Colonic mucosa (tissue), 4 donors: Measurements from ENCODE around the gene PHF24. TPM values are rescaled to one million over a fixed set of nuclear protein-coding genes. Genes with fewer than 3 reads are reported as not detected.

ENCODE experiments used
- DNase-seq: peaks from one replicate; pipeline ENCODE4 v3.0.0-alpha.2; 2020
- H3K27ac ChIP-seq: fragments of 200-600 bp; one replicate; pipeline ENCODE4 v1.8.0; 2021
- H3K27me3 ChIP-seq: fragments of 200-600 bp; one replicate; pipeline ENCODE4 v1.8.0; 2021
- H3K36me3 ChIP-seq: fragments of 200-600 bp; one replicate; pipeline ENCODE4 v1.8.0; 2021
- H3K4me1 ChIP-seq: fragments of 200-600 bp; one replicate; pipeline ENCODE4 v1.8.0; 2021; ENCODE audit warnings: mild to moderate bottlenecking
- H3K4me3 ChIP-seq: fragments of 200-600 bp; one replicate; pipeline ENCODE4 v1.8.0; 2021
- H3K9ac ChIP-seq, 2 donors: one replicate each; pipeline ENCODE4 v1.7.0; 2013; ENCODE audit warnings: control low read depth in 2 of 2, low read depth in 2 of 2, low read length in 2 of 2
- H3K9me3 ChIP-seq: fragments of 200-600 bp; one replicate; pipeline ENCODE4 v1.8.0; 2021
- intact Hi-C: fragments of 100-400 bp; cut with DNase I; formaldehyde crosslinking; loops from one replicate; pipeline ENCODE4 v1.14.1; 2022
- total RNA-seq, 2 donors: library from RNA; stranded (reverse); fragmentation: NEBNext Ultra II Directional in 1 of 2; extraction: Animal tissue kit (Norgen Biotek cat#: 25700) in 1 of 2; gene quantifications; one replicate each; pipeline ENCODE4 v1.2.1, GENCODE V29; 2021
- TF ChIP-seq, protein P1 (sequence below): fragments of 200-600 bp; IDR thresholded peaks from one replicate; pipeline ENCODE4 v1.8.0; 2022; ENCODE audit warnings: antibody characterized with exemption, mild to moderate bottlenecking
- donor health status: healthy.
- donor health status: DM: no; HTN: no; CAD: no.
- donor health status: DM: no; HTN: no; CAD: no.

Gene PHF24
- total RNA-seq, 2 donors from 2014 or later, result 0.64 TPM; not detected in 1

DNA sequence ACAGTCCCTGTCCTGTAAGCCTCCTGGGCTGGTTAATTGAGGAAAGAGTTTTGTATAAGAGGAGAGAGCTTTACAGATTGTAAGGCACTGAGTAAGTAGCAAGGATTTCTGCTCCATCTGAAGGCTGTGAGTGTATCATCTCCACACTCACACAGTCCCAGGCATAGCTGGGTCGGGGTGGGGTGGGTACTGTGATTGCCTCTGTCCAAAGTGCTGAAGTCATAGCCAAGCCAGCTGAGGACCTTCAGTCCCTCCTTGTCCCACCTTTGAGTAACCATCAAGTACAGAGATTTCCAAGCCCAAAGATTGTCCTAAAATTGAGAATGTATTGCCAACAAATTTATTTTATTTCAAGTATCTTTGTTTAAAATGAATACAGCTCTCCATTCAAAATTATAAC is 26.0 kb downstream of the PHF24 start:
- DNase-seq, result no peak
- no peaks in the 10 kb centered on the region for H3K4me1 ChIP-seq
- no peaks in the 10 kb centered on the region for H3K9me3 ChIP-seq
- TF ChIP-seq, protein P1, sequence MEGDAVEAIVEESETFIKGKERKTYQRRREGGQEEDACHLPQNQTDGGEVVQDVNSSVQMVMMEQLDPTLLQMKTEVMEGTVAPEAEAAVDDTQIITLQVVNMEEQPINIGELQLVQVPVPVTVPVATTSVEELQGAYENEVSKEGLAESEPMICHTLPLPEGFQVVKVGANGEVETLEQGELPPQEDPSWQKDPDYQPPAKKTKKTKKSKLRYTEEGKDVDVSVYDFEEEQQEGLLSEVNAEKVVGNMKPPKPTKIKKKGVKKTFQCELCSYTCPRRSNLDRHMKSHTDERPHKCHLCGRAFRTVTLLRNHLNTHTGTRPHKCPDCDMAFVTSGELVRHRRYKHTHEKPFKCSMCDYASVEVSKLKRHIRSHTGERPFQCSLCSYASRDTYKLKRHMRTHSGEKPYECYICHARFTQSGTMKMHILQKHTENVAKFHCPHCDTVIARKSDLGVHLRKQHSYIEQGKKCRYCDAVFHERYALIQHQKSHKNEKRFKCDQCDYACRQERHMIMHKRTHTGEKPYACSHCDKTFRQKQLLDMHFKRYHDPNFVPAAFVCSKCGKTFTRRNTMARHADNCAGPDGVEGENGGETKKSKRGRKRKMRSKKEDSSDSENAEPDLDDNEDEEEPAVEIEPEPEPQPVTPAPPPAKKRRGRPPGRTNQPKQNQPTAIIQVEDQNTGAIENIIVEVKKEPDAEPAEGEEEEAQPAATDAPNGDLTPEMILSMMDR, result no peak
- no peak overlapping the region for H3K4me3 ChIP-seq
- no peak overlapping the region for H3K27ac ChIP-seq
- intact Hi-C loops, result loop anchor here (2.0 kb wide), 1 partner anchor 83 kb away; no protein-coding TSS in a partner anchor
- H3K27me3 ChIP-seq, result no peaks in the 10 kb centered on the region
- H3K9ac ChIP-seq, result no peak overlapping the region
- no peaks in the 10 kb centered on the region for H3K36me3 ChIP-seq

DNA sequence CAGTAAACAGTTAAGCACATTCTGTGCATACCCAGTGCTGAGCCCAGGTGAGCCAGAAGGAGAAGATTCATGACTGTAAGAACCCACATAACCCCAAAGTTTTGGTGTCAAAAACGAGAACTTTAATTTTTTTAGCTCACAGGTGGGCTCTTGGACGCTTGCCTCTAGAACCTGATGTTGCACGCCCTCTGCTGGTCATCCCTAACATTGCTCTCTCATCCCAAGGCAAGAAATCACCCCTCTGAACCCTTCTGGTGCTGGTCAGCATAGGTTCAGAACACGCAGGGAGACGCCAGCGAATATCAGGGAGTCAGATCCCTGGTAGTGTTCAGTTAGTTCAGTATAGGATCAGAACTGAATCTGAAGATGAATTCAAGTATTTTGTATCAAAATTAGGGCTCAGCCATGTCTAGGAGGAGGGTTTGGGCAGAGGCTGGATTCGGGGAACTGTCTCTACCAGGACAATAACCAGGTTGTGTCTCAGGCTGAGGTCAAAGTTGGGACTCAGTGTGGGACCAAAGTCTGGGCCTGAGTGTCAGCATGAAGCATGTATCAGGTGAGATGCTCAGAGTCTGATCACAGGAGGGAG is 27.3 kb downstream of the PHF24 start:
- DNase-seq, result peak; percentile 70
- Histone ChIP-seq H3K36me3 (no peaks in the 10 kb centered on the region), H3K4me1 (no peaks in the 10 kb centered on the region), H3K9ac (no peak overlapping the region), H3K4me3 (no peak overlapping the region), H3K27me3 (no peaks in the 10 kb centered on the region), H3K9me3 (no peaks in the 10 kb centered on the region), H3K27ac (no peak overlapping the region)
- intact Hi-C loops, result loop anchor here (2.0 kb wide), 1 partner anchor 85 kb away; no protein-coding TSS in a partner anchor
- TF ChIP-seq, protein P1, result peak; percentile 77

DNA sequence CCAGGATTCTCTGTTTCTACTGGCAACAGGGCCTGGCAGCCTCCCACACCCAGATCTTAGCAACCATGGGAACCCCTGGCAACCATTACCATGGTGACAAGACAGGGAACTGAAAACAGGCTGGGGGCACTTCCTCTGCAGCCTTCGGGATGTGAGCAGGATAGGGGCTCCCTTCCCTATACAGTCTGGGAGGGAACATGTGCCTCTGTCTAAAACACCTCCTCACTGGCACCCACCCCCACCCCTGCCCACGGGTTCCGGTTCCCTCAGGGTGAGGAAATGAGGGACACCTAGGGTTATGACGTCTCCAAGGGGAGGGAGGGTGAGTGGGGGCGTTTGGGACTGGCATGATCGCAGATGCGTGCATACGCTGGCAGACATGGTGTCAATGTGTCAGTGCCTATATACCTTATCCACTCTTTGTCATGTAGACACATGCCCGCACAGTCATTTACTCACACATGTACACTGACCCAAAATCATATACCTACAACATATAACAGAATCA is 28.5 kb downstream of the PHF24 start:
- H3K36me3 ChIP-seq, result no peaks in the 10 kb centered on the region
- no peaks in the 10 kb centered on the region for H3K4me1 ChIP-seq
- DNase-seq, result no peak
- no peak overlapping the region for H3K27ac ChIP-seq
- intact Hi-C loops, result no loop called here
- TF ChIP-seq, protein P1, result no peak
- no peak overlapping the region for H3K4me3 ChIP-seq
- no peaks in the 10 kb centered on the region for H3K9me3 ChIP-seq
- no peaks in the 10 kb centered on the region for H3K27me3 ChIP-seq
- no peak overlapping the region for H3K9ac ChIP-seq

DNA sequence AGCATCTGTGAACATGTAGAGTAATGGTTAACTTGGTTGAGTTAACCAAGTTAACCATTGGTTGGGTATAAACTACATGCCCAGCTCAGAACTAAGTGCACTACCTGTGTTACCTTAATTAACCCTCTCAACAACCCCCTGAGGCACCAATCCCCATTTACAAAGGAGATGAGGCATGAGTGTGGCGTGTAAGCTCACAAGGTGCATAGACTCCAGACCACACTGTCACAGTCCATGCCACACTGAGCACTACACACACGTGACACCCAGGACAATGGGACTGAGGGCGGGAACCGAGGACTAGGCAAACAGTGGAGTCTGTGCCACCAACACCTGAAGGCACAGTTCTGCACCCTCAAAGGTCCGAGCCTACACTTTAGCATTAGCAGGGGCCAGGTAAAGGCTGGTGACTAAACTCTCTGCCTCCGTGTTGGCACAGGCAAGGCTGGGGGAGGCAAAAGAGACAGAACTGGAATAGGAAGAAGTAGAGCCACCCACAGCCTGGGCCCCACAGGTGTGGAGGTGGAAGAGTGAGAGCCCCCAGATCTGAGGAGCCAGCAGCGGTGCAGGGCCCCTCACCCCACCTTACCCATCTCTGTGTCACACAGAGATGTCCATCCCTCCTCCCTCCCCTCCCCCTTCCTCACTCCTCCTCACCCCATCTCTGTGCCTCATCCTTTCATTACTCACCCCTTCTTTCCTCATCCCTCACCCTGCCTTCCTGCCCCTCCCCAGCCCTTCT is 29.2 kb downstream of the PHF24 start:
- H3K4me3 ChIP-seq, result no peak overlapping the region
- H3K9me3 ChIP-seq, result no peaks in the 10 kb centered on the region
- no peak overlapping the region for H3K27ac ChIP-seq
- intact Hi-C loops, result no loop called here
- TF ChIP-seq, protein P1, result no peak
- no peaks in the 10 kb centered on the region for H3K4me1 ChIP-seq
- H3K9ac ChIP-seq, result no peak overlapping the region
- no peaks in the 10 kb centered on the region for H3K36me3 ChIP-seq
- DNase-seq, result no peak
- H3K27me3 ChIP-seq, result no peaks in the 10 kb centered on the region

DNA sequence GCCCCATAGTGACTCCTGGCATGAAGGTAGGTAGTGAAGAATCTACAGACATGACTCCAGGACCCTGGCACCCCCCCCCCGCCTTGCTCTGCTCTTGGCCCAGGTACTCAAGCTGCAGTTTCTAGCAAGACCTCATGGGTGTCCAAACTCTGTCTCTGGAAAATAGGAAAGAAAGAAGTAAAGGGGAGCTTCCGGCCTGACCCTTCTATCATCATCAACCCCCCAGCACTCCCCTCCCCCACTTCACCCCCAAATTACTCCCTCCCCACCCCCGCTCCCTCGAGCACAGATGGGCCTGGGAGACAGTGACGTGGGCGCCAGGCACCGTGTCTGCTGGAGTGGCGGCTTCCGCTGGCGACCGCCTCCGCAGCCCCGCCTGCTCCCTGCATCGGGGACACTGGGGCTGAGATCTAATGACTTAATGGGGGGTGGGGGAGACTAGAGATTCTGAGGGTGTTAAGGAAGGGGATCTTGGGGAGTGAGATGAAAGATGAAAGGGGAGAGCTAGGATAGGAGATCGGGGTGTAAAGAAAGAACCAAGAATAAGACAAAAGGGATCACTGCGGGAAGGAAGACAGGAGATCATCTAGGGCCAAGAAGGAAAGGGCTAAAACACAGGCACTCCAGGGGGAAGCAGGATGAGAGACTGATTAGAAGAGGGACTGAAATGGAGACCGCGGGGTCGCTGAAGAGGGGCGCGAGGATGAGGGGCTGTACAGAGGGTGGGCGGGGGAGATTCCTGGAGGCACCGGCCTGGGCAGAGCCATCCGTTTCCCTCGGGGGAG is 30.3 kb downstream of the PHF24 start:
- Histone ChIP-seq H3K36me3 (no peaks in the 10 kb centered on the region), H3K27ac (peak overlapping the region; percentile 40), H3K4me1 (no peaks in the 10 kb centered on the region), H3K4me3 (peak overlapping the region; percentile 85), H3K9me3 (no peaks in the 10 kb centered on the region), H3K9ac (peak overlapping the region; percentile 35 to 44), H3K27me3 (no peaks in the 10 kb centered on the region)
- intact Hi-C loops, result no loop called here
- TF ChIP-seq, protein P1, result no peak
- no peak for DNase-seq
